Measurements from ENCODE around the gene PPHLN1. TPM values are rescaled to one million over a fixed set of nuclear protein-coding genes. Genes with fewer than 3 reads are reported as not detected.

PPHLN1 gene, protein sequence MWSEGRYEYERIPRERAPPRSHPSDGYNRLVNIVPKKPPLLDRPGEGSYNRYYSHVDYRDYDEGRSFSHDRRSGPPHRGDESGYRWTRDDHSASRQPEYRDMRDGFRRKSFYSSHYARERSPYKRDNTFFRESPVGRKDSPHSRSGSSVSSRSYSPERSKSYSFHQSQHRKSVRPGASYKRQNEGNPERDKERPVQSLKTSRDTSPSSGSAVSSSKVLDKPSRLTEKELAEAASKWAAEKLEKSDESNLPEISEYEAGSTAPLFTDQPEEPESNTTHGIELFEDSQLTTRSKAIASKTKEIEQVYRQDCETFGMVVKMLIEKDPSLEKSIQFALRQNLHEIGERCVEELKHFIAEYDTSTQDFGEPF
- 56.8 TPM for total RNA-seq

DNA sequence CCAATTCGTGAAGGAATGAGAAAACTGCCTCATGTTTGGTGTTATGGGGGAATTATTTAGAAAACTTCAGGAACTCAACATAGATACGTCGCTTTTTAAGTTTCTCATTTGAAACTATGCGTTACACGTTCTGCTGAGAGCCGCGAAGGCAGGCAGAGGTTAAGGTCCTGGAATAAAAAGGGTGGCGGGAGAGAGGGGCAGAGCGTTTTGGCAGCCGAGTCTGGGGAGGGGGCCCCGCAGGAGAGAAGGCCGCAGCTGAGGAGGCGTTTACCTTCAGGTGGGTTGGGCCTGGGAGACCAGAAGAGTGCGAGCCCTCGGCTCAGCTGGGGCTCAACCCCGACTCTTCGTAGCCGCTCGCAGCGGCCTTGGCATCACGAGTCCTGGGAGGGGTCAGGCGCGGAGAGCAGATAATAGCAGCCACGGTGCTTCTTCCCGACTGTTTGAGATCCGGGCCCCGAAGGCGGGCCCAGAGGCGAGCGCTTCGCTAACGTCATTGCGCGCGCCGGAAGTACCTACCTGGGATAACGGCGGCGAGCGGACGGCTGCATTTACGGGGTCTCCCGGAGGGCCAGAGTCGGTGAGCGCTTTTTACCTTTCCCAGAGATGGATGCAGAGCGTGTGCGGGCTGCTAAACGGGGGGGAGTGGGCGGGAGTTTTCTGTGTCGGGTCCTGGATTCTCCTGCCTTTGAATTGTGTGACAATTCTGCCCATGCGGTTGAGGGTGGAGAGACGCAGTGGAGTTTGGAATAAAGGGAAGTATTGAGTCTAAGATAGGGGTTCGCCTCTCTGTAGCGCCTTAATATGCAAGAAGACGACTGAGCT, at the start of gene PPHLN1, which contains the start of gene ZCRB1:
Gene PPHLN1 (plus strand): TSS at position 515 of the 822 bp plus-strand sequence. CDS start 9,736 bp downstream, outside the sequence.
Gene ZCRB1 (minus strand): TSS at position 442 of the 822 bp plus-strand sequence. CDS start 1,992 bp downstream, outside the sequence.
- DNase-seq: peak; percentile 93

DNA sequence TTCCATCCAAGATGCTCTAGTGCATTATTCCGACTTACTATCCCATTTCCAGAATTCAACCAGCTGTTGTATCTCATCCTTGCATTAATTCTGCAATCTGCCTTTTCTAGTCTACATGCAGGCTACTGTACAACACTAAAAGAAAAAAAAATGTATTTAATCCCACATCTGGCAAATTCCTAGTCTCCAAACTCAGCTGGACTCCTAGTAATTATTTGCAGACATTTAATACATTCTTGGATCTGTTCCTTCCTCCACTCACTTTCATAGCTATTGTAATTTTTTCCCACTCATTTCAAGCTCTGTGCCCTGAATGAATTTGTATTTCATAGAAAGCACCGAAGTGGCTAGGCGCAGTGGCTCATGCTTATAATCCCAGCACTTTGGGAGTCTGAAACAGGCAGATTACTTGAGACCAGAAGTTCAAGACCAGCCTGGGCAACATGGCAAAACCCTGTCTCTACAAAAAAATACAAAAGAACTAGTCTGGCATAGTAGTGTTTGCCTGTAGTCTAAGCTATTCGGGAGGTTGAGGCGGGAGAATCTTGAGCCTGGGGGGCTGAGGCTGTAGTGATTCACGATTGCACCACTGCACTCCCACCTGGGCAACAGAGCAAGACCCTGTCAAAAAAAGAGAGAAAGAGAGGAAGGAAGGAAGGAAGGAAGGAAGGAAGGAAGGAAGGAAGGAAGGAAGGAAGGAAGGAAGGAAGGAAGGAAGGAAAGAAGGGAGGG, 48.4 kb upstream of the PPHLN1 start:
- peak; percentile 75 for DNase-seq

DNA sequence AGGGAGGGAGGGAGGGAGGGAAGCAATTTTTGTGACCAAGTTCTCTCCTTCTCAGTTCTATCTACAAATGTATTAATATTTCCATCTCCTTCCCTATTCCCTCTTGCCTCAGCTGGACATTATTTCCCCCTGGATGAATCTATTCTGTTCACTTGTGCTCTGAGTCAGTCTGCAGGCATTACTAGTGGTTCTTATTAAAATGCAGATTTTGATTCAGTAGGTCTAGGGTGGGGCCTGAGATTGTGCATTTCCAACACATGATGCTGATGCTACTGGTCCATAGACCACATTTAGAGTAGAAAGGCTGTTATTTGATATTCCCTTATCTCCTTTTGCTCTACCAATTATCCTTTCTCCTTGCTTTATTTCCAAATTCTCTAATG, 47.8 kb upstream of the PPHLN1 start:
- no peak for DNase-seq

- DNase-seq: no peak
Measured at GRCh38 chr12:42281278-42281677, 44.7 kb upstream of the PPHLN1 start.

DNA sequence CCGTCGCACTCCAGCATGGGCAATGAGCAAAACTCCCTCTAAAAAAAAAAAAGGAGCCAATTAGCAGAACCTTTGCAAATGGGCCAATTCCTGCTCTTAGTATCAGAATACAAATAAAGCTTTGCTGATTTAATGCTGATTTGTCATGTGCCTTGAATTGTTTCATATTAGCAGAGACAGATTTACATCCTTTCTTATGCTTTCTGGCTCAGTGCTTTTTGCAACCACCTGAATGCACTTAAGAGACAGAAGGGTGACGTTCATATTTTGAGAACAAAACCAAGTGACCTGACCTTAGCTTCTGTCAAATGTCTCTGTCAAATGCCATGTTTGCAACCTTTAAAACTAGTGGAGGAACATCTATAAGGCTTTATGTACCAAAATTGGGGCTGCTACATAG, 44.1 kb upstream of the PPHLN1 start:
- DNase-seq: no peak

GRCh38 chr12:42282294-42282693, 43.7 kb upstream of the PPHLN1 start:
- no peak for DNase-seq

- DNase-seq: no peak
Measured at GRCh38 chr12:42283739-42284138, 42.2 kb upstream of the PPHLN1 start.

DNA sequence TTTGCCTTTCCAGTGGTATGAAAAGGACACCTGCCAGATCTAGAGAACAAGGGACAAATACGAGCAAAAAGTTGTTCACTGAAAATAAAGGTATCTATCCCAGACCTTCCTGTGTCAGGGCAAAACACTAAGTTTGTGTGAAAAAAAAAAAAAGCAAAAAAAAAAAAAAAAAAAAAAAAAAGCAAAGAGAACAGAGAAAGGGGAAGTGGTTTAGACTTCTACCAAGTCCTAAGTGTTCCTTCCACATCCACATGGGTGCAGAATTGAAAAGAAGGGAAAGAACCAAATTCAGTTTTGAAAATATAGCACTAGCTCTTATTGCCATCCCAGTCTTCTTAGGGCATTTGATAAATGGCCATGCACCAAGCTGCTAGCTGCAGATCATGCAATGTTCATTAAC, 41.8 kb upstream of the PPHLN1 start:
- DNase-seq: no peak

DNA sequence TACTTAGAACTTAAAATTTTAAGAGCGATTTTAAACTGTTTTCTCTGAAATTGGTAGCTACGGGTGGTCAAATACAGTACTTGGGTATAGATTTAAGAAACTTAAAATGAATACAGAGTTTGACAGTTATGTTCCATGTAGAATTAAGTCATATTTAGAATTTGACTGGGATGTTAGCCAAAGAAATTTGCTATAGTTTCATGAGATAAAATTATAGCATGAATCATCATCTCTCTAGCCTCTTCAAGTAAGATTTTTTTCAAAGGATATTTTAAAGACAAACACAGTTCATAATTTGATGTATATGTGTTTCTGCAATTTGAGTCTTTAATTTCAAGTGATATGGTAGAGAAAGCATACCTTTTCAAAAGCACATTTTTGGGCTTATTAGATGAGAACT, 41.1 kb upstream of the PPHLN1 start:
- peak; percentile 21 for DNase-seq

DNA sequence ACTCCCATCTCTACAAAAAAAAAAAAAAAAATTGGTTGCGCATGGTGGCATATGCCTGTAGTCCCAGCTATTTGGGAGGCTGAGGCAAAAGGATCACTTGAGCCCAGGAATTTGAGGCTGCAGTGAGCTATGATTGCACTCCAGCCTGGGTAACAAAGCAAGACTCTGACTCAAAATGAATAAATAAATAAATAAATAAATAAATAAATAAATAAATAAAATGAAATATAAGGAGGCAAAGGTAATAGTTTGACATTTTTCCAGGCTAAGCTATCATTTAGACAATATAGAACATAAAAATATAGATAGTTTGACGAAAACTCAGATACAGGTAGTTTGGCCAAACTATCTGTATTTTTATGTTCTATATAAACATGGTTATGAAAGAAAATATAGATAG, 40.5 kb upstream of the PPHLN1 start:
- DNase-seq: no peak

- DNase-seq: no peak
Measured at GRCh38 chr12:42286741-42287140, 39.2 kb upstream of the PPHLN1 start.

GRCh38 chr12:42288544-42288943, 37.4 kb upstream of the PPHLN1 start:
- no peak for DNase-seq

DNA sequence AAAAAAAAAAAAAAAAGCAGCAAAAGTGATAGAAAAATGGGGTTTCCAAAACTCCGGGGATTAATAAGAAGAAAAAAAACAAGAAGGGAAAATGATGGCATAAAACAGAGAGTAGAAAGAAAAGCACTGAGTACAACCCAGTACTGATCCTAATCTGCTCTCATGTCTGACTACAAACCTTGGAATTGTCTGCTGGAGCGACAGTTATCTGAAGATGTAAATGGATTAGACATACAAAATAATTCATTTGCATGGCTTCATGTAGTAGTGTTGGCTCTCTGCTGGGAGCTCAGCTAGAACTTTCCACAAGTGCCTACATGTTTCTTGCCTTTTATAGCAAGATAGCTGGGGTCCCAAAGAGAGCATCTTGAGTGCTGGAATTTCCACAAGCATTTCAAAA, 34.3 kb upstream of the PPHLN1 start:
- no peak for DNase-seq

- DNase-seq: no peak
Measured at GRCh38 chr12:42296503-42297109, 29.4 kb upstream of the PPHLN1 start.

GRCh38 chr12:42298887-42299286, 27.1 kb upstream of the PPHLN1 start:
- no peak for DNase-seq

DNA sequence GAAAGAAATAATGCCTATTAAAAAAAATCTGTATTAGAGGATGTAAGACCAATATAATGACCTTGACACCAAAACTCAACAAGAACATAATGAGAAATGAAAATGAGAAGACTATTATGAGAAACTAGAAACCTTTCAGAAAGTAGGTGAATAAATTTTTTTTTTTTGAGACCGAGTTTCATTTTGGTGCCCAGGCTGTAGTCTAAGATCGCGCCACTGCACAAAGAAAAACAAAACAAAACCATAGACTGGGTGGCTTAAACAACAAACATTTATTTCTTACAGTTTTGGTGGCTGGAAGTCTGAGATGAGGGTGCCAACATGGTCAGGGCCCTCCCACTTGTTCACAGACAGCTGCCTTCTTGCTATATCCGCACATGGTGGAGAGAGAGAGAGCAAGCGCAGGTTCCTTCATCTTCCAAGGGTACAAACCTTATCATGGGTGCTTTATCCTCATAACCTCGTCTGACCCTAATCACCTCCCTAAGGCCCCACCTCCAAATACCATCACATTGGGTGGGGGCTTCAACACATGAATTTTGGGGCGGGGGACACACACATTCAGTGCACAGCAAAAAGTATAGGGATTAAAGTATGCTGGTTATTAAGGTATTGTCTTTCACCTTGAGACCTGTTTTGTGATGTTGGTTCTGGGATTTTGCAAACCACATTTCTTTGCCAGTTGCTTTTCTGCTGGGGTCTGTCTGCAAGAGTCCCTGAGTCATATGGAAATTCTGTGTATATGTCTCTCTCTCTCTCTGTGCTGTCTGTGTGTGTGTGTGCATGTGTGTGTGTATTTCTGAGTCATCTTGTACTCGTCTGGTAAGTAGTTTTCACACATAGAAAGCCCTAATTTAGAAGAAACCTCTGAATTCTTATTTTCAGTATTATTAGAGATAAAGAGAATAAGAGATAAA, 26.3 kb upstream of the PPHLN1 start:
- DNase-seq: no peak

GRCh38 chr12:42306297-42306696, 19.7 kb upstream of the PPHLN1 start:
- DNase-seq: no peak

GRCh38 chr12:42308390-42308789, 17.6 kb upstream of the PPHLN1 start:
- no peak for DNase-seq

DNA sequence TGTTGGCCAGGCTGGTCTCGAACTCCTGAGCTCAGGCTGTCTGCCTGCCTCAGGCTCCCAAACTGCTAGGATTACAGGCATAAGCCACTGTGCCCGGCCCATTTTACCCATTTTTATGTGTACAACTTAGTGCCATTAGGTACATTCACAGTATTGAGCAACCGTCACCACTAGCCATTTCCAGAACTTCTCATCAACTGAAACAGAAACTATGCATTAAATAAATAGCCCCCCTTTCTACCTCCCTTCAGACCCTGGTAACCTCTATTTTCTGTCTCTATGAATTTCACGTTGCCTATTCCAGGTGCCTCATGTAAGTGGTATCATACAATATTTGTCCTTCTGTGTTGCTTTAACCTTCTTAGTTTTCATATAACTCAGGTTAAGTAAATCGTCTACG, 16.0 kb upstream of the PPHLN1 start:
- DNase-seq: no peak

DNA sequence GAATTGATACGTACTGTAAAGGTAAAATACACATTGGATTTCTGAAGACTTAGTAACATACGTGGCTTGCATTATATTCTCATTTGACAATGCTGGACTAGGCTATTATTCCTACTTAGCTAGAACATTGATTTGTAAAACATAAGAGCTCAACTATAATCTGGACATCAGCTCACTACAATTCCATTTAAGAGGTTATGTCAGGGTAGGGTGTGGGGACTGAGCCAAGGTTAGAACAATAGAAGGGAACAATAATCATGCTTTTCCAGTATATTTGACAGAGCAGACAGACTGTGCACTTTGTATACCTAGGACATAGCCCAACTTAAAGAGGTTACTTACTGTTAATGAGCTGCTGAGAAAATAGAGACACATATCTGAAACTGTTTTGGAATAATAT, 10.9 kb upstream of the PPHLN1 start:
- DNase-seq: no peak

GRCh38 chr12:42320796-42321195, 5.2 kb upstream of the PPHLN1 start:
- DNase-seq: no peak
